Measurements from ENCODE around the gene KPNA1.

KPNA1 gene

DNA sequence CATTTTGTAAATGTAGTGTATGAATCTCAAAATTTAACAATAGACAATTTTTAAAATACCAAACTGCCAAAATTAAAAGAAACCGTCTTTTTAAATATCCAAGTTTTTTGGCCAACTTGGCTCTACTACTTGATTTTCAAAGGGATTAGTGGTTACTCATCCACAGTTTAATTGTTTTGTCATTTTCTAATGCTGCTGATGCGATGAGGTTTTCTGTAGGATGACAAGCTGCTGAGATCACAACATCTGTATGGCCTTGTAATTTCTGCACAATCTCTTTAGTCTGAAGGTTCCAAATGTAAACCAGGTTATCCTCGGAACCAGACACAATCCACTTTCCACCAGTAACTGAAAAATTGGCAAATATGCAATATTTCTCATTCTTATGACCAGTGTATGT lies 100.3 kb downstream of the KPNA1 start:
- no peak for DNase-seq

DNA sequence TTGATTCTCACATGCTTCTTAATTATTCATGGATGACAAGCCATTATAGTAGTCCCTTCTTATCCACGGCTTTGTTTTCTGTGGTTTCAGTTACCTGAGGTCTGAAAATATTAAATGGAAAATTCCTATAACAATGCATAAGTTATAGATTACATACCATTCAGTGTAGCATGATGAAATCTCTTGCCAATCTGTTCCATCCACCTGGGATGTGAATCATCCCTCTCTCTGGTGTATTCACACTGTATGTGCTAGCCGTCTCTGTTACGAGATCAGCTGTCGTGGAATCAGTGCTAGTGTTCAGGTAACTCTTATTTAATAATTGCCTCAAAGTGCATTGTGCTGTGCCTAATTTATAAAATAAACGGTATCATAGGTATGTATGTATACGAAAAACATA lies 104.1 kb downstream of the KPNA1 start:
- DNase-seq: no peak

DNA sequence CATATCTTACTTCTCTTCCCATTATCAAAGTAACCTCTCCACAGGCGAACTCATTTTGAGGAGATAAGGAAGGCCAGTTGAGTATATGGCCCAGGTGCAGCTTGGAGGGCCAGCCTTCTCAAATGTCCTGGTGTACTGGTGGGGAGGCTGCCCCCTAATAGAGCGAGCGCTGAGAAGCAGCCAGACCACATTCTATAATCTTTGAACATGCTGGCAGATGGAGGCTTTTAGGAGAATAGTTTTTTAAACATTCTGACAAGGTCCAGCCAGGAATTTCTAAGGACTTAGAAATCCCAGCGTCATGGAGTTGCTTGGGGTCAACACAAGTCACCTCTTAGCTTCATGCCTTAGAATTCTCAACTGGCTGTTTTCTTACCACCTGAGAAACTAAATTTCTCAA lies 104.6 kb downstream of the KPNA1 start:
- no peak for DNase-seq

DNA sequence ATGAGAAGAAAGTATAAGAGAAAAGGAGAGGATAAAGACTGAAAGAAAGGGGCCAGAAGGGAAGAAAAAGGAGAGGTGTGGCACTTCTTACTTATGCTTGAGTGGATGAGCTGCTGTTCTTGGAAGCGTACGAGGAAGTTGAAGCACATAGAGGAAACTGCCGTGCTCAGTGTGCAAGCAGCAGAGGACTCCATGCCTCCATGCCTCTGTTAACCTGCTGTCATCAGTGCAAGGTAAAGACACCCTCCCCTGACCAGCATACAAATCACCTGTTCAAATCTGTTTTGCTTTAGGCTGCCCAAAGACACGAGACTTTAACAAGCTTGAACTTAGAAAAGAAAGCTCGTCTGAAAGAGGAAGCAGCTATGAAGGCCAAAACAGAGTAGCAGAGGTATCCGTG lies 105.3 kb downstream of the KPNA1 start:
- DNase-seq: no peak

DNA sequence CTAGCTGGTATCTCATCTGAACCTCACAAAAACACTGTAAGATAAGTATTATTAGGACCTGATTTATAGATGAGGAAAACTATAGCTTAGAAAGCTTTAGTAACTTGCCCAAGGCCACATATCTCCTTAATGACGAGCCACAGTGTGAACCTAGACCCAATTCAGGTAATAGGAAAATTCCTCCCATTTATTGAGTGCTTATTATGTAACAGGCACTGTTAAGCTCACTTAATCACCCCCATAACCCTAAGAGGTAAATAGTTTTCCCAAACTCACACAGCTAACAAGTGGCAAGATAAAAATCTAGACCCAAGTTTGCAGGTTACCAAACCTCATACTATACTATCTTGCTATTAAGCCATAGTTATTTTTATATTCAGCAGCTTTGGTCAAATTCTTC lies 106.8 kb downstream of the KPNA1 start:
- DNase-seq: no peak

DNA sequence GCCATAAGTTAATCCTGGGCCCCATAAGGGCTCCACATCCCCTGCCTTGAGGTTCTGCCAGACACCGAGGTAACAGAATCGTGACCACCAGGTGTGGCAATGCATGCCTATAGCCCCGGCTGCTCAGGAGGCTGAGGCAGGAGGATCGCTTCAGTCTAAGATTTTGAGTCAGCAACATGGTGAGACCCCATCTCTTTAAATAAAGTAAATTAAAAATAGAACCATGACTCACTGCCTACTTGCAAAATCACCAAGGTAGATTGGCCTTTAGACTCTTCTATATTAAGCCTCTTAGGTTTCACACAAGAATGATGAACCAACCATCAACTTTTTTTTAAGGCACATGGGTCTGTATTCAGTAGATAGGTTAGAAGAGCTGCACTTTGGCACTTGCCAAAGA lies 108.5 kb downstream of the KPNA1 start:
- no peak for DNase-seq

DNA sequence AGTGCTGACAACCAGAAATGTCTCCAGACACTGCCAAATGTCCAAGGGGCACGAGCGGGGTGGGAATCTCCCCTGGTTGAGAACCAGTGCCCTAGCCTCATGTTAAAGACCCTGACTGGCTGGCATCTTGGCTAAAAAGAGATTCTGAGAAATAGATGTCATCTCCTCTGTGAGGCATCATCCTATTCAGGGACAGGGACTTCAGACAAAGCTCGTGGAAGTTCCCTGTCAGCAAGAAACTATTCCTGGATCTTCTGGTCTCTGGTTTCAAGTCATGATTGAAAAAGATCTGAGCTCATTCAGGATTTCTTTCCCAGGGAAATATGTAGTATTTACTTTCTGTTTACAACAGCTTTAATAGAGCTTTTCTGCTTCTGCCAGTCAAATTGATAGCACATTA lies 109.7 kb downstream of the KPNA1 start:
- no peak for DNase-seq

DNA sequence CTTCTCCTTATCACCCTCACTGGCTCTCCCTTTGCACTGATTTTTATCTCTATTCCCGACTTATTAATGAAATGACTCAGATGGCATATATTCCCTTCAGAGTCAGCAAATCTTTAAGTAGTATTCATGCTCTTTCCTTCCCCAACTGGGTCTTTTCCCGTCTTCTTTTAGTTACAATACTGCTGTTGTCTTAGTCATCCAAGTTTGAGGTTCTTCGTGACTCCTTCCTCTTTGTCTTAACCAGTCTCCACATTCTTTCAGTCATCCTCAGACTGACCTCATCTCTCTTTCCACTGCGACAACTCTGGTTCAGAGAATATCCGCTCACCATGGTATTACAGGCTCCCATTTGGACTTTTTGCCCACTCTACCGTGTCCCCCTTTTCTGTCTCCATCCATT lies 111.2 kb downstream of the KPNA1 start:
- DNase-seq: no peak

DNA sequence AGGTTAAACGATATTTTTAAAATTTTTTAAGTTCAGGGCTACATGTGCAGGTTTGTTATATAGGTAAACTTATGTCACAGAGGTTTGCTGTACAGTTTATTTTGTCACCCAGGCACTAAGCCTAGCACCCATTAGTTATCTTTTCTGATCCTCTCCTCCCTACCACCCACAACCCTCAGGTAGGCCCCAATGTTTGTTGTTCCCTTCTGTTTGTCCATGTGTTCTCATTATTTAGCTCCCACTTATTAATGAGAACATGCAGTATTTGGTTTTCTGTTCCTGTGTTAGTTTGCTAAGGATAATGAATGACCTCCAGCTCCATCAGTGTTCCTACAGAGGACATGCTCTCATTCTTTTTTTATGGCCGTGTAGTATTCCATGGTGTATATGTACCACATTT lies 115.8 kb downstream of the KPNA1 start:
- DNase-seq: no peak

DNA sequence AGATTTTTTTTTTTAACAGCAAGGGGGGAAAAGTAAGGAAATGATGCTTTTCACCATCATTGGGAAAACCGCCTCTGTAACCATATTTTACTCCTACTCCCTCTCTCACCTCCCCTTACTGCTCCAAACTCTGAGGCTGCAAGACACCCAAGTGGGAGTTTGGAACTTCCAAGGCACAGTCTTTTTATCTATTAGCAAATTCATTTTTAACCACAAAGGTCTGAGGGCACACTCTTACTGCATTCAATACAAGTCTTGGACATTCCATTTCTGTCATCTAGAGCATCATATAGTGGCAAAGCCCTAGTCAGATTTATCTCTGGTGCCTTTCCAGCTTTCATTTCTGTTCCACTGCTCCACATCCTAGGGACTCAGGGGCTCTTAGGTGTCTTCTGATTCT lies 117.5 kb downstream of the KPNA1 start:
- DNase-seq: no peak

DNA sequence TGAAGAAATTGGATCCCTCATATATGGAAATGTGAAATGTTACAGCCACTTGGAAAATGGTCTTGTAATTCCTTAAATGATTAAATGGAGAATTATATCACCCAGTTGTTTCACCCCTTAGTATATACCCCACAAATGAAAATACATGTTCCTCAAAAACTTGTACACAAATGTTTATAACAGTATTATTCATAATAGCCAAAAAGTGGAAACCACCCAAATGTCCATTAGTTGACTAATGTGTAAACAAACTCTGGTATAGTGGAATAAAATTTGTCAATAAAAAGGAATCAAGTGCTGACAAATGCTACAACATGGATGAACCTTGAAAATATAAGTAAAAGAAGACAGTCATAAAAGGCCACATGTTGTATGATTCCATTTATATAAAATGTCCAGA lies 118.2 kb downstream of the KPNA1 start:
- DNase-seq: no peak

DNA sequence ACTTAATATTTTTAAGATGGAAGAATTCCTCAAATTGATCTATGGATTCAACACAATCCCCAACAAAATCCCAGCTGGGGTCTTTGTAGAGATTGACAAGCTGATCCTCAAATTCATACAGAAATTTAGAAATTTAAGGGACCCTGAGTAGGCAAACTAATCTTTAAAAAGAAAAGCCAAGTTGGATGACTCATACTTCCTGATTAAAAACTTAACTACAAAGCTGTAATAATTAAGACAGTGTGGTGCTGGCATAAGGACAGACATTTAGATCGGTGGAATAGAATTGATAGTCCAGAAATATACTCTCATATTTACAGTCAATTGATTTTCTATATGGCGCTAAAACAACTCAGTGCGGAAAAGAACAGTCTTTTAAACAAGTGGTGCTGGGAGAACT lies 119.2 kb downstream of the KPNA1 start:
- no peak for DNase-seq

DNA sequence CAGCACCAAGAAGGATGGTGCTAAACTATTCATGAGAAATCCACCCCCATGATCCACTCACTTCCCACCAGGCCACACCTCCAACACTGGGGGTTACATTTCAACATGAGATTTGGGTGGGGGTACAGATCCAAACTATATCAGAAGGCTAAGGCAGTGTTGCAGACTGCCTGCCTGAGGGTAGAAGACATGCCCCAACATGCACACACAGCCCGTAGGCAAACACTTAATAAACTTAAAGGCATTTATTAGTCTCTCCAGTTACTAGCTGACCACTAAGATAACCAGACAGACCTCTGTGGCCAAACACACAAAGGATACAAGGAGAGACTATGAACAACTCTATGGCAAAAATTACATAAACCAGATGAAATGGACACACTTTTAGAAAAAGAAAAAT lies 120.6 kb downstream of the KPNA1 start:
- DNase-seq: no peak

DNA sequence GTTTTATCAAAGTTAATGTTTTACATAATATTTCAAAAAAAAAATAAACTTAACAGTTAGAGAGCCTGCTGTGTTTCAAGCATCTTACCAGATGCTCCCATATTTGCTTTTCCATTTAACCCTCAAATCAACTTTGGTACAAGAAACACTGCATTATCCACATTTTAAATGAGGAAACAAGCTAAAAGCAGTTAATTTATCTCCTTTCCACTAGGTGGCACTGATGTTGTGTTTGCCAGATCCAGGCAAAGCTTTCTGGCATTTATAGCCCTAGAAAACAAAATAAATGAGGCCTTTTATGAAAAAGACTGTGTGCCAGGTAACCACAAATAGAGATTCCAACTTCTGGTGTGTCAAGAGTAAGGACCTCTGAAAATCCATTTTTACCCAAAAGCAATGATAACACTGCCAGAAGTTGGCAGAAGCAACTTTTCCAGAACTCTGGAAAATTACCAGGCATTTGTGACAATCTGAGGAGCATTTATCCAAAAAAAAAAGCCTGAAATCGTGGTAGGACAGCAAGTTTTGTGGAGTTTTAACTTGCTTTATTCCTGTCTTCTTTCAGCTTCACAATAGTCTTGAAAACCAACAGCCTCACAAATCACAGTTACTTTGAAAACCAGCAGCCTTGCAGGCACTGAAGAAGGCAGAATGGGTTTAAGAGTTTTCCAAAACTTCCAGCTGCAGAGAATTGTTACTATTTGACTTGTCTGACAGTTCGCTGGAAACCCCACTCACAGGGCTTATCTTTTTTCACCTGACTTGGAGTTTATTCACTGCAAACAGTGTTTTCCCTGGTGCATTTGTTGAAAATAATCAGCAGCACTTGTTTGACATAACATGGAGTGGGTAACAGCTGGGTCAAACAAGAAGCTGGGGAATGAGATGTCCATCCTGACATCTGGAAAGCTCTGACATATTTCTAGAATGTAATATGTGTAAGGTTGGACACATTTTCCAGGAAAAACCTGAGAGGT lies 121.6 kb downstream of the KPNA1 start:
- peak; percentile 50 for DNase-seq

DNA sequence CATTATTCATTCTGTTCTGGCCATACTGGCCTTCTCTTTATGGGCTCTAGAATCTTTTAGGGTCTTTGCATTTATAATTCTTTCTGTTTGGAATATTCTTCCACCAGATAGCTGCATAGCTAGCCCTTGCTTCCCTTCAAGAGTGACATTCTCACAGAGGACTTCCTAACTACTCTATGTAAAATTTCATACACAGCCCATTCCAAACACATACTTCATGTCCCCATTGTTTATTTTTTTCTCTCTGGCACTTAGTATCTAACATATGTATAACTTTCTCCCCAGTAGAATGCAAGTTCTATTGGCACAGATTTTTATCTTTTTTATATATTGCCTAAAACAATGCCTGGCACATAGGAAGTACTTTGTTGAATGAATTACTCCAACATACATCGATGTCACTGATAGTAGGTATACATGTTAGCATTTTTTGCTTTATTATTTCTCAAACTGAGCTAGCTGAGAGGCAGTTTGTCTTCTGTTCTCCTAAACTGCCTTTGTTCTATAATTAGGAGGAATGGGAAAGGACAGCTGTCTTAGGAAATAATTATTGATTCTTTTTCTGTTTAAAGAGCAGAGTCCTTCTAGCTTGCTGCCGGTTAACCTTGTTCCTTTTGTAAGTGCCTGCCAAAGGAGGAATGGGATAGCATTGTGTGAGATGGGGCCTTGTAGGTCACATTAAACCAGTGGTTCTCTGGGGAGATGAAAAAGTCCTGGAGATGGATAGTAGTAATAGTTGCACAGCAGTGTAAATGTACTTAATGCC lies 122.9 kb downstream of the KPNA1 start:
- DNase-seq: no peak

DNA sequence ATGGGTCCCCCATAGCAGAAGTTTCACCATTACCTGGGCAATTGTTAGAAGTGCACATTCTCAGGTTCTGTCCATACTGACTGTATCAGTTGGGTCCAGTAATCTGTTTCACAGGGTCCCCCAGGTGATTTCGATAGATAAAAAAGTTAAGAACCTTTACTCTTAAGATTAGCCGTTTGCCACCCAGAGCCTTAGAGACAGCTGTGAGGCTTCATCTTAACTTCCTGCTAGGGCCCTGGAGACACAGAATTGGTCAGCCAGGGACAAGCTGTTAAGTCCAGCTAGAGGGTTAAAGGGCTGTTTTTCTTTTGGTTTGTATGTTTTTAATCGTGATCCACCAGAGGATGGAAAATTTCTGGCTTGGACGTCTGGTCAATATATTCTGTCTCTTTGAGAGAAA lies 124.1 kb downstream of the KPNA1 start:
- DNase-seq: no peak

DNA sequence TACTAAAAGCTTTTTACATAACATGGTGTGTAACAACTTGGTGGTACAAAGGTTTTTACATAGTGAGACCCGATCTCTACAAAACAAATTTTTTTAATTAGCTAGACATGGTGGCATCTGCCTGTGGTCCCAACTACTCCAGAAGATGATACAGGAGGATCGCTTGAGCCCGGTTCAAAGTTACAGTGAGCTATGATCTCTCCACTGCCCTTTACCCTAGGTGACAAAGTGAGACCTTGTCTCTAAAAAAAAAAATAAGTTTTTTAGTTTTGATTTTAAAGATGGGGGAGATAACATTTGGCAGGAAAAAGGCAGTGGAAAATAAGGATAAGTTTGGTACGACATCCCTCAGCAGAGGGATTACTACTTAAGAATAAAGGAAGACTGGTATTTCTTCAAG lies 124.8 kb downstream of the KPNA1 start:
- DNase-seq: no peak

DNA sequence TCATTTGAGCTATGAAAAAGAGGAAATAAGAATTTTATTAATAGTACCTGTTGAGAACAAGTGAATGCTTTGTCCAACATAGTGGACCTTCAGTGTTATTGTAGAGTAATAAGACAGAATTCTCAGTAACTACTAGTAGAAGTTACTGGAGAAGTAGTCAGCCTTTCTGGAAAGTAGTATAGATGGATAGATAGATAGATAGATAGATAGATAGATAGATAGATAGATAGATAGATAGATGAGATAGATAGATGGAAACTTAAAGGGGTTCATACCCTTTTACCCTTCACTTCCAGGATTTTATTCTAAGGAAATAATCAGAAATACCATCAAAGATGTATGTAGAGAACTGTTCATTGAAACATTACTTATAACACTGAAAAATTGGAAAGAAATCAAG lies 125.5 kb downstream of the KPNA1 start:
- DNase-seq: no peak

DNA sequence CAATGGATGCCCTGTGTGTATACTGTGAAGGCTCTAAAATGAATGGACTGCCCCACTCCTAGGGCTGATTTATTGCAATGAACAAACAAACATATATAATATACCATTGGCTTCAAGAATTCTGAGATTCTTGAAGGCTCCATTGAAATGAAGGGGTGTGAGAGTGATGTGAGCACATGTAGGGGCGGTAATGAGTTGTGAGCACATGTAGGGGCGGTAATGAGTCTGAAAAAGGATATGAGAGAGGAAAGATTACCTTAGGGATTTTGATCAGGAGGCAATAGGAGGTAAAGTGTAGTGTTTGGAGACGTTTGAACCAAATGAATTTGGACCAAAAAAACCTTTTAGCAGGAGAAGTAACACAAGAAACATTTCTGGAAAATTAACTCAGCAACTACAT lies 127.0 kb downstream of the KPNA1 start:
- DNase-seq: no peak

DNA sequence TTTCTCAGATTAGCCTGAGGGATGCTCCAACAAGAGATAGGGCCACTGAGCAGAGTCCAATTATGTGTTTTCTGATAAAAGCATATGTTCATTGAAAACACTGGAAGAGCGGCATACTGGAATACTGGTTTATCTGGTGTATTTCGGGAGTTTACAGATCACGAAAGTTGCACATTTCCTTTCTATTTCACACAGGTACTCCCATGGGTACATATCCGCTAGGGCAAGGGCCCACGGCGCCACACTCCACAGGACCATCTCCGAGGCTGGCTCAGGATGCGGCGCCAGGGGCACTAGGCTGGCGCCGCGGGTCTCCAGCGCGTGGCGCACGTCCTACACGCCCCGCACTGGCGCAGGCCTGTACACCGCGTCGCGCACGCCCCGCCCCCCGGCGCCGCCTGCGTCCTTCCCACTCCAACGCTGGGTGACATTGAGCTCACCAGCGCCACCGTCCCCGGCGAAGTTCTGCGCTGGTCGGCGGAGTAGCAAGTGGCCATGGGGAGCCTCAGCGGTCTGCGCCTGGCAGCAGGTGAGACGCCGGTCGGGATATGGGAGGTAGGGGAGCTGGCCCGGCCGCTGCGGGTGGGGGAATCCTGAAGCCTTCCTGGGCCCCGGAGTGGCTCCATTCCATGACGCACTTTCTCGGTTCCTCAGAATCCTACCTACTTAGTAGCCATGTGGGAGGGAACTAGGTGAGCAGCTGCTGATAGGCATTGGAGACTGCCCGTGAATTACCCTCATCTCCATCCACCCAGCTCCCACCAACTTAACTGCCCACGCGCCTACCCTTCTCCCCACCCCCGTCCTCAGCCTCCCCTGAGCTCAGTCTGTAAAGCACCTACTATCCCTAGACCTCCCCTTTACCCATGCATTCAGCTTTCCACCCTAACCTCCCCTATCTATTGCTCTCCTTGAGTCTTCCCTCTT lies 130.7 kb downstream of the KPNA1 start, which contains the start of gene FAM162A:
FAM162A (plus strand) TSS at position 412 of the 927 bp plus-strand sequence; CDS start at position 496, 84 bp downstream.
- DNase-seq: peak; percentile 93

DNA sequence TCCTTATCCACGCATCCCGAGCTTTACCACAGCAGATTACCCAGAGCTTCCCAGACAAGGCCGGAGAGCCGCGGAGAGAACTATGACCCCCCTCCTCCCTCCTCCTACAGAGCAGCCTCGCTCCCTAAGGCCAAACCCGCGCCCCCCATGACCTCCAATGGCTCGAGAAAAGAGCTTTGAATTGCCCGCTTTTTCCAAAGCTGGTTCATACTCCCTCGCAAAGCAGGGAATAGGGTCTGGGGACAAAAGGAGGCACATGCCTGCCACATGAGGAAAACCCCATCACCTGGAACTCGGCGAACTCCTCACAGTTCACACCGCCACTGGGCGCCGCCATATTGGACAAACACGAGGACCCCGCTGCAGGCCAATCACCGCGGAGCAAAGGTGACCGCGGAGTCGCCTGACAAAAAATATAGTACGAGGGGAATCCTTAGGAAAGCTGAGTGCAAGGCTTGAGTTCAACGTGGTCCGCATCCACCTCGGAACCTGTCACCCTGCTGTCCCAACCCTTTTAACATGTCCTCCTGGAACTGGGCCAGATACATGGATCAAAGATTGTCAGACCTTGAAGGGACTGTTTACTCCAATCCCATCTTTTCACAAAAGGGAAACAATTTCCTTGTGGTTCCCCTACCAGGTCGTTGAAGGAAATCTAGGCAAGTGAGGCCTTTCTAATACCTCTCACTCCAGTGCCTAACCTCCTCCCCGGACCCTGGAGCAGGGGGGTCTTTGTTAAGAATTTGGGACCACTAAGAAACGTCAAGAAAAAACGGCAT lies 131.7 kb downstream of the KPNA1 start, which contains the start of gene MIX23:
MIX23 (minus strand) TSS at position 344 of the 779 bp plus-strand sequence; CDS start at position 337, 7 bp downstream.
- DNase-seq: peak; percentile 86

DNA sequence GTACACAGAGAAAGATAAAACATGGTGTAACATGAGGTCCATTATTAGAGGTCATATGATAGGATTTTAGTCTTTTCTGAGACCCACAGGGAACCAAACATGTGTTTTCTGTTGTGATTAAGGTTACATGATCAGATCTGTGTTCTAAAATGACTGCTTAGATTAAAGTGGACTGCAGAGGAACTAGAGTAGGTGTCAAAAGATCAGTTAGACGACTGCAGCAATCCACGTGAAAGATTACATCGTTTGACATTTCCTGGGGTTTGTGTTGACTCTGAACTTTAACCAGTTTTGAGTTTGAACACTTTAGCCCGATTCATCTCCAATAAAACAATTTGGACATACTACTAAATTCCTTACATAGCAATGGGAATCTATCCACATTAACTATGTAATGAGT lies 136.8 kb downstream of the KPNA1 start:
- DNase-seq: no peak

All from NCI-H2081 treated with DMSO at 0.1 percent for 48 hours (cell line).